ENCODE measurements around the gene WIZ. TPM values are rescaled to one million over a fixed set of nuclear protein-coding genes. Genes with fewer than 3 reads are reported as not detected.

WIZ gene
- total RNA-seq, 4 donors from 2014 or later, result 23.0 to 48.5 (median 29.6) TPM

DNA sequence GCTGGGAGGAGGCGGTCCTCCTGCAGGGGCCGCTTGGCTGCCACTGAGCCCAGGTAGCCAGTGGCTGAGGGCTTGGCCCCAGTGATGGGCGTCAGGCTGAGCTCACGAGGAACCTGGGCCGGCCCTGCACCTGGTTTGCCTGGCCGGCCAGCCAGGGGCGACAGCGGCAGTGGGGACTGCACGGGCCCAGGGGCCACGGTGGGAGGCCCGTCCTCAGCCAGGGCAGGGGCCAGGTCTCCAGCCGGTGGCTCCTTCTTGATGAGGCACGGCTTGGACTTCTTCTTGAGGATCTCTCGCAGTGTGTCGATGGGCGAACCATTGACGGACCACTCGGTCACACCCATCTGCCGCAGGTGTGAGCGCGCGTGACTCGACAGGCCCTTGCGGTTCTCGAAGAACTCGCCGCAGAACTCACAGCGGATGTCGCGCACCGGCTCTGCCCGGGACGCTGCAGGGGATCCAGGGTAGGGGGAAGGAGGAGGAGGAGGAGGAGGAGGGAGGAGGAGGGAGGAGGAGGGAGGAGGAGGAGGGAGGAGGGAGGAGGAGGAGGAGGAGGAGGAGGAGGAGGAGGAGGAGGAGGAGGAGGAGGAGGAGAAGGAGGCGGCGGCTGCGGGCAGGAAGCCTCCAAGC, 24.3 kb downstream of the WIZ start:
- TF ChIP-seq, protein P1, sequence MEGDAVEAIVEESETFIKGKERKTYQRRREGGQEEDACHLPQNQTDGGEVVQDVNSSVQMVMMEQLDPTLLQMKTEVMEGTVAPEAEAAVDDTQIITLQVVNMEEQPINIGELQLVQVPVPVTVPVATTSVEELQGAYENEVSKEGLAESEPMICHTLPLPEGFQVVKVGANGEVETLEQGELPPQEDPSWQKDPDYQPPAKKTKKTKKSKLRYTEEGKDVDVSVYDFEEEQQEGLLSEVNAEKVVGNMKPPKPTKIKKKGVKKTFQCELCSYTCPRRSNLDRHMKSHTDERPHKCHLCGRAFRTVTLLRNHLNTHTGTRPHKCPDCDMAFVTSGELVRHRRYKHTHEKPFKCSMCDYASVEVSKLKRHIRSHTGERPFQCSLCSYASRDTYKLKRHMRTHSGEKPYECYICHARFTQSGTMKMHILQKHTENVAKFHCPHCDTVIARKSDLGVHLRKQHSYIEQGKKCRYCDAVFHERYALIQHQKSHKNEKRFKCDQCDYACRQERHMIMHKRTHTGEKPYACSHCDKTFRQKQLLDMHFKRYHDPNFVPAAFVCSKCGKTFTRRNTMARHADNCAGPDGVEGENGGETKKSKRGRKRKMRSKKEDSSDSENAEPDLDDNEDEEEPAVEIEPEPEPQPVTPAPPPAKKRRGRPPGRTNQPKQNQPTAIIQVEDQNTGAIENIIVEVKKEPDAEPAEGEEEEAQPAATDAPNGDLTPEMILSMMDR (IDR thresholded peaks at IDR 0.05), result no peak
- TF ChIP-seq POLR2A (IDR thresholded peaks at IDR 0.05), result no peak
- peaks cover 49% of the 10 kb centered on the region in 2 donors for H3K36me3 ChIP-seq
- H3K27ac ChIP-seq, result no peak overlapping the region
- peaks cover 0 to 3% of the 10 kb centered on the region in 2 donors for H3K4me1 ChIP-seq
- WGBS, 2 donors, result 94% methylated on average over 23 to 31 of the region's 36 CpGs
- H3K4me3 ChIP-seq (replicated peaks in 1 of 3), result no peak overlapping the region
- H3K27me3 ChIP-seq, result no peaks in the 10 kb centered on the region
- intact Hi-C loops (cut with DNase I), result no loop called here
- DNase-seq, result no peak
- H3K9me3 ChIP-seq, result no peaks in the 10 kb centered on the region

DNA sequence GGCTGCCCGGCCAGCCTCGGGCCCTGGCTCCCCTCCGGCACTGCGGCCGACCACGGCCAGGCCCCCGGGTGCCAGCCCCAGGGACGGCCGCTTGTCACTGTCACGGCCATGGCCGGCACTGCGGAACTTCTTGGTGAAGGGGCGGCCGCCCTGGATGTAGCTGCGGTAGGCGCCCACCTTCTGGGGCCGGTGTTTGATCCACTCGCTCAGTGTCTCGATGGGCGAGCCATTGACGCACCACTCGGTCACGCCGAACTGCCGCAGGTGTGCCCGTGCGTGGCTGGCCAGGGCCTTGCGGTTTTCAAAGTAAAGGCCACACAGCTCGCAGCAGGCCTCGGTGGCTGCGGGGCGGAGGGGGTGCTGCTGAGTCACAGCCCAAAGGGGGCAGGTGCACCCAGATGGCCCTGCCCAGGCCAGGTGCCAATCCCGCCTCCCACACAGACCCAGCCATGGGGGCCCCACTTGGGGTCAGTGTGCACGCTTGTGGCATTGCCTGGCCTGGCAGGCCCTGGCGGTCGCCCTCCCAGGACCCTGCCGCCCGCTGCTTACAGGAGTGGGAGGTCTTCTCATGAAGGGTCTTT, 25.0 kb downstream of the WIZ start:
- H3K27me3 ChIP-seq, result no peaks in the 10 kb centered on the region
- no peak for DNase-seq
- 96 to 98% methylated on average over 10 to 31 of the region's 38 CpGs for WGBS, 2 donors
- no peak overlapping the region for H3K4me3 ChIP-seq (replicated peaks in 1 of 3)
- no peak overlapping the region for H3K27ac ChIP-seq
- peaks cover 49% of the 10 kb centered on the region in 2 donors for H3K36me3 ChIP-seq
- TF ChIP-seq, protein P1 (IDR thresholded peaks at IDR 0.05), result no peak
- TF ChIP-seq POLR2A (IDR thresholded peaks at IDR 0.05), result no peak
- H3K4me1 ChIP-seq, result no peaks in the 10 kb centered on the region
- no peaks in the 10 kb centered on the region for H3K9me3 ChIP-seq
- intact Hi-C loops (cut with DNase I), result no loop called here

DNA sequence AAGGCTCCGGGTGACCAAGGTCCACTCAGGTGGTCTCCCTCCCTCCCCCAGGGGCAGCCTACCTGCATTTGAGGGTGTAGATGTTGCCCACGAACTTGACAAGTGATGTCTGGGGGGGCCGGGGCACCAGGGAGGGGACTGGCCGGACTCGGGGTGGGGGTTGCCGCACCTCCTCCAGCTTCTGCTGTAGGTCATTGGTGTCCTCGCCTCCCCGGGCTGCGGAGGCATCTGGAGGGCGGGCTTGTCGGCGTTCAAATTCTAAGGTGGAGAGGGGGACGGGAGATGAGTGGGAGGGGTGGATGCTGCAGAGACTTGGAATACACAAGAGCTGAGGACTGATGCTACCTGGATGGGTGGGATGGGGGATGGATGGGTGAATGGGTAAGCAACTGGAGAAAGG, 25.6 kb downstream of the WIZ start:
- H3K9me3 ChIP-seq, result no peaks in the 10 kb centered on the region
- no peaks in the 10 kb centered on the region for H3K27me3 ChIP-seq
- DNase-seq, result no peak
- TF ChIP-seq, protein P1 (IDR thresholded peaks at IDR 0.05), result no peak
- TF ChIP-seq POLR2A (IDR thresholded peaks at IDR 0.05), result no peak
- H3K27ac ChIP-seq, result no peak overlapping the region
- intact Hi-C loops (cut with DNase I), result no loop called here
- no peak overlapping the region for H3K4me3 ChIP-seq (replicated peaks in 1 of 3)
- WGBS, 2 donors, result 94 to 96% methylated on average over 12 to 13 of the region's 13 CpGs
- peaks cover 4 to 5% of the 10 kb centered on the region in 2 donors for H3K4me1 ChIP-seq
- H3K36me3 ChIP-seq, result peaks cover 49% of the 10 kb centered on the region in 2 donors

DNA sequence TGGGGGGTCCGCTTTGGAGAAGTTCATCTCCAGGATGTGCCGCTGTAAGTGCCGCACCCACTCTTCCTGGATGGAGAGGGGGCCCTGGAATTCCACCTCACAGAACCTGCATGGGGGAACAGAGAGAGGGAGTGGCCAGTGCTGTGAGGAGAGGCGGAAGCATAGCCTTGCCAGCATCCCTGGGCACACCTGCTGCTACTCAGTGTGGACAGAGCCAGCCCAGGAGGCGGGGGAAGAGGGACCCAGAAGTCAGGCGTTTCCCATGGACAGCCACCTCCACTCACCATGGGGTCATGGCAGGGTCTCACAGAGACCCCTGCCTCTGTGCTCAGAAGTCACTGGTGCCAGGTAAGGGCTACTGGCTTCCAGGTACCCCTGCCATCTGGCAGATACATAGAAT, 26.6 kb downstream of the WIZ start:
- Histone ChIP-seq H3K27ac (no peak overlapping the region), H3K27me3 (no peaks in the 10 kb centered on the region), H3K4me1 (peaks cover 4 to 5% of the 10 kb centered on the region in 2 donors), H3K4me3 (replicated peaks in 1 of 3) (no peak overlapping the region), H3K36me3 (peaks cover 49% of the 10 kb centered on the region in 2 donors), H3K9me3 (no peaks in the 10 kb centered on the region)
- TF ChIP-seq POLR2A (IDR thresholded peaks at IDR 0.05), result no peak
- TF ChIP-seq, protein P1 (IDR thresholded peaks at IDR 0.05), result no peak
- no peak for DNase-seq
- intact Hi-C loops (cut with DNase I), result no loop called here
- 96 to 98% methylated on average over 5 to 6 of the region's 6 CpGs for WGBS, 2 donors

DNA sequence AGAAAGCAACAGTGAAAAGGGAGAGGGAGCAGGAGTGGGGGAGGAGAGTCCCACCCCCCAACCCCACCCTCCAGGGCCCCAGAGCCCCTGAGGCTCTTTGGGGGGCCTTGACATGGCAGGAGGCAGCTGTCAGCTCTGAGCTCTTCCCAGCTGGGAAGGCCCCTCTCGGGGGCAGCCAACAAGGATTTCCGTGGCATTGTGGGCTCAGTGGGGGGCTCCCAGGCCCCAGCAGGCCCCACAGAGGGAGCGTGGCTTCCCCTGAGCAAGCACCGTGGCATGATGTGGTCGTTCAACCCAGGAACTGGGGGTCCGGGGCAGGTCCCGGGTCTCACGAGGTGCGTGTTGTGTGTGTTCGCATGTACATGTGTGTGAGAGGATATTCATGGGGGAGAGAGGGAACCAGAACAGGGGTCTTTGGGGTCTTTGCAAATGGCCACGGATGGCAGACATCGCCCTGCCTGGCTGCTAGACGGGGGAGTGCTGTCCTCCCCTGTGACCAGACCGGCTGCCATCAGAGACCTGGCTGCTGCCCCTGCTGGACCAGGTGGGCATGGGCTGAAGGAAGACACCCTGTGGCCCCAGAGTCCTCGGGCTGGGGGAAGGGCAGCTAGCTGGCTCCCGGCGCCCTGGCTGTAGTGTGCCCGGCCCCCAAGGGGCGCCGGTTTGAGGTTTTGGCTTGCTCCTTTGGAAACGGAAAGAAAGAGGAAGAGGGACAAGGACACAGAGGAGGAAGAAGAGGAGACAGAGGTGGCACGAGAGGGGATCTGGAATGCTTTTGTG, 27.3 kb downstream of the WIZ start:
- no peaks in the 10 kb centered on the region for H3K27me3 ChIP-seq
- TF ChIP-seq, protein P1 (IDR thresholded peaks at IDR 0.05), result no peak
- no peak for TF ChIP-seq POLR2A (IDR thresholded peaks at IDR 0.05)
- 95% methylated on average over 20 to 22 of the region's 22 CpGs for WGBS, 2 donors
- no peak overlapping the region for H3K4me3 ChIP-seq (replicated peaks in 1 of 3)
- no peaks in the 10 kb centered on the region for H3K9me3 ChIP-seq
- intact Hi-C loops (cut with DNase I), result no loop called here
- DNase-seq, result no peak
- H3K27ac ChIP-seq, result no peak overlapping the region
- peaks cover 45 to 49% of the 10 kb centered on the region in 2 donors for H3K36me3 ChIP-seq
- H3K4me1 ChIP-seq, result peaks cover 8 to 9% of the 10 kb centered on the region in 2 donors
